T-helper 22 cell (primary cell): ENCODE results near the gene GCNA.
"Not testable (repeated sequence)": the region's sequence is repeated elsewhere in the genome, so short reads cannot be mapped to it uniquely, and the experiment has no call there.

Experiments used
- DNase-seq: peaks from one replicate; pipeline ENCODE4 v3.0.0-alpha.2; 2020; ENCODE audit warnings: low read depth

The GCNA gene

GRCh38 chrX:71558920-71559319 lies 19.3 kb upstream of the GCNA start:
- no peak for DNase-seq

- not testable (repeated sequence) for DNase-seq
Measured at GRCh38 chrX:71559773-71560172, 18.5 kb upstream of the GCNA start.

- DNase-seq: no peak
Measured at GRCh38 chrX:71563921-71564320, 14.3 kb upstream of the GCNA start.

- DNase-seq: no peak
Measured at GRCh38 chrX:71565474-71566041, 12.7 kb upstream of the GCNA start.

GRCh38 chrX:71571390-71571789 lies 6.8 kb upstream of the GCNA start:
- DNase-seq: not testable (repeated sequence)

GRCh38 chrX:71573590-71573989 lies 4.6 kb upstream of the GCNA start:
- no peak for DNase-seq

- DNase-seq: no peak
Measured at GRCh38 chrX:71577682-71578081, 555 bp upstream of the GCNA start.

GRCh38 chrX:71579136-71579989 lies 1.1 kb downstream of the GCNA start:
- no peak for DNase-seq

GRCh38 chrX:71579990-71580380 lies 1.7 kb downstream of the GCNA start:
- no peak for DNase-seq

- DNase-seq: no peak
Measured at GRCh38 chrX:71581210-71581609, 3.0 kb downstream of the GCNA start.

GRCh38 chrX:71586929-71587328 lies 8.7 kb downstream of the GCNA start:
- no peak for DNase-seq

GRCh38 chrX:71593210-71593609 lies 15.0 kb downstream of the GCNA start:
- not testable (repeated sequence) for DNase-seq

- DNase-seq: no peak
Measured at GRCh38 chrX:71599965-71600364, 21.7 kb downstream of the GCNA start.

- DNase-seq: no peak
Measured at GRCh38 chrX:71603618-71604017, 25.4 kb downstream of the GCNA start.

- no peak for DNase-seq
Measured at GRCh38 chrX:71604141-71604540, 25.9 kb downstream of the GCNA start.

GRCh38 chrX:71604796-71605568 lies 26.7 kb downstream of the GCNA start:
- no peak for DNase-seq

- no peak for DNase-seq
Measured at GRCh38 chrX:71606536-71607216, 28.4 kb downstream of the GCNA start.

- DNase-seq: no peak
Measured at GRCh38 chrX:71607488-71607887, 29.3 kb downstream of the GCNA start.

GRCh38 chrX:71609095-71609750 lies 31.0 kb downstream of the GCNA start:
- DNase-seq: no peak

GRCh38 chrX:71611736-71612135 lies 33.5 kb downstream of the GCNA start:
- not testable (repeated sequence) for DNase-seq

- DNase-seq: no peak
Measured at GRCh38 chrX:71612256-71612655, 34.0 kb downstream of the GCNA start.

- DNase-seq: no peak
Measured at GRCh38 chrX:71615056-71615455, 36.8 kb downstream of the GCNA start.
